CD8-positive, alpha-beta memory T cell (primary cell): Measurements from ENCODE around the gene LGALSL. TPM values are rescaled to one million over a fixed set of nuclear protein-coding genes. Genes with fewer than 3 reads are reported as not detected.
"Not testable (repeated sequence)": the region's sequence is repeated elsewhere in the genome, so short reads cannot be mapped to it uniquely, and the experiment has no call there.

Experiments
- CTCF ChIA-PET: fragments of 350-600 bp; sonication (Branson Sonifier 250); formaldehyde crosslinking; loops from one replicate; lab custom pipeline; 2021; ENCODE audit warnings: antibody characterized with exemption; lab: Charles Lee
- POLR2A ChIA-PET: fragments of 350-600 bp; sonication (Branson Sonifier 250); formaldehyde crosslinking; loops from one replicate; lab custom pipeline; 2021; ENCODE audit warnings: antibody characterized with exemption; lab: Charles Lee
- DNase-seq, 5 donors: peaks; one replicate each; pipeline versions ENCODE4 v3.0.0 to v3.0.0-alpha.2; 2020 to 2022; ENCODE audit warnings: mixed read lengths in 1 of 5
- H3K27ac ChIP-seq: one replicate; pipeline ENCODE4 v1.7.0; 2013; ENCODE audit warnings: low read depth, mild to moderate bottlenecking, low read length, moderate library complexity
- H3K27me3 ChIP-seq: 2 replicates; pipeline ENCODE4 v1.7.0; 2013; ENCODE audit warnings: low read length, mild to moderate bottlenecking; ENCODE audit not compliant: insufficient read depth, poor library complexity, severe bottlenecking
- H3K36me3 ChIP-seq: 2 replicates; pipeline ENCODE4 v1.7.0; 2013; ENCODE audit warnings: mild to moderate bottlenecking, low read length, moderate library complexity; ENCODE audit not compliant: insufficient read depth
- H3K4me1 ChIP-seq: 2 replicates; pipeline ENCODE4 v1.7.0; 2013; ENCODE audit warnings: mild to moderate bottlenecking, low read length, moderate library complexity; ENCODE audit not compliant: insufficient read depth
- H3K4me3 ChIP-seq: 2 replicates; pipeline ENCODE4 v1.7.0; 2013; ENCODE audit warnings: mild to moderate bottlenecking, low read length
- H3K9me3 ChIP-seq: 2 replicates; pipeline ENCODE4 v1.7.0; 2013; ENCODE audit warnings: mild to moderate bottlenecking, low read length
- H3K27ac Mint-ChIP-seq, 8 donors: one replicate each; pipeline ENCODE4 v1.8.0; 2020 to 2021; ENCODE audit warnings: mixed read lengths in 8 of 8, mild to moderate bottlenecking in 6 of 8, inconsistent platforms in 3 of 8, moderate library complexity in 3 of 8
- H3K27me3 Mint-ChIP-seq, 2 donors: one replicate each; pipeline ENCODE4 v1.8.0; 2020 to 2021; ENCODE audit warnings: mixed read lengths in 2 of 2, mild to moderate bottlenecking in 1 of 2, moderate library complexity in 1 of 2
- H3K36me3 Mint-ChIP-seq, 3 donors: one replicate each; pipeline ENCODE4 v1.8.0; 2020 to 2021; ENCODE audit warnings: mixed read lengths in 3 of 3, inconsistent platforms in 1 of 3, mild to moderate bottlenecking in 1 of 3
- H3K4me1 Mint-ChIP-seq, 3 donors: one replicate each; pipeline ENCODE4 v1.8.0; 2020 to 2021; ENCODE audit warnings: mixed read lengths in 3 of 3, inconsistent platforms in 1 of 3, mild to moderate bottlenecking in 1 of 3
- H3K4me3 Mint-ChIP-seq, 7 donors: one replicate each; pipeline ENCODE4 v1.8.0; 2020 to 2021; ENCODE audit warnings: mixed read lengths in 7 of 7, mild to moderate bottlenecking in 6 of 7, moderate library complexity in 4 of 7, inconsistent platforms in 2 of 7
- H3K9me3 Mint-ChIP-seq, 5 donors: one replicate each; pipeline ENCODE4 v1.8.0; 2020 to 2022; ENCODE audit warnings: mixed read lengths in 5 of 5, mild to moderate bottlenecking in 3 of 5, moderate library complexity in 2 of 5, inconsistent platforms in 1 of 5
- polyA plus RNA-seq: library from polyadenylated mRNA; unstranded; fragments of 300-500 nt; fragmentation: Illumina TruSeq; gene quantifications from one replicate; pipeline ENCODE4 v1.2.3, GENCODE V29; 2021
- total RNA-seq, 2 experiments: library from RNA; stranded (reverse); gene quantifications; one replicate each; pipeline ENCODE4 v1.2.3, GENCODE V29; 2021

LGALSL gene
- total and polyA plus RNA-seq, 3 experiments from 2014 or later: 0.72 to 0.98 (median 0.84) TPM

DNA sequence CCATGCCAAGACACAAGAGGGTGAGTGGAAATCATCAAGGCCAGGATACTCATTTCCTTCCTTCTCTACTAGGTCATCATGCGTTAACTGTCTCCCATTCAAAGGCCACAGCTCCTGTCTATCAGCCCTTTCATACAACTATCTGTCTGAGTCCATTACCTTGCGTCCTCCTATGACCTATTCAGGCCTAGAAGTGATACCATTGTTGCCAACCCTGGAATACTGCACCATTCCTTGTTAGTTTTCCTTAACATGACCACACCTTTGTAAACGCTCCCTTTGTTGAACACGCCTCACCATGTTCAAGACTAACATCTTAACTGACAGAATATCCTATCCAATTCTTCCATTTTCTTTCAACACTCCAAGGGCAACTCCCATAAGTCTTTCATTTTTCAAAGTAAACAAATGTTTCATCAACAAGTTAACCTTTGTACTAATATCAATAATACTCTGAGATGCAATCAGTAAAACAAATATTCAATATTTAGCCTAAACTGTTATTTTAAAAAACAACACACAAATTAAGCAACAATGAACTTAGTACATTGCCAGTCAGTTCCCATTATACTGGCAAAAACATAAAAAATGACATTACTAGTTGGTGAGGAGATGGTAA, 19.8 kb upstream of the LGALSL start:
- H3K4me1 ChIP-seq: no peaks in the 10 kb centered on the region
- Mint-ChIP-seq H3K9me3 (no peaks in the 10 kb centered on the region), H3K4me1 (no peaks in the 10 kb centered on the region), H3K27ac (no peak overlapping the region), H3K36me3 (peaks cover 0 to 11% (median 2%) of the 10 kb centered on the region in 3 donors), H3K27me3 (peaks cover 7 to 69% of the 10 kb centered on the region in 2 donors), H3K4me3 (no peak overlapping the region)
- ChIA-PET POLR2A (no interaction called here), CTCF (no interaction called here)
- no peak for DNase-seq
- H3K27ac ChIP-seq: no peak overlapping the region
- no peaks in the 10 kb centered on the region for H3K36me3 ChIP-seq
- no peak overlapping the region for H3K4me3 ChIP-seq
- H3K27me3 ChIP-seq: peaks cover 5% of the 10 kb centered on the region
- no peaks in the 10 kb centered on the region for H3K9me3 ChIP-seq

DNA sequence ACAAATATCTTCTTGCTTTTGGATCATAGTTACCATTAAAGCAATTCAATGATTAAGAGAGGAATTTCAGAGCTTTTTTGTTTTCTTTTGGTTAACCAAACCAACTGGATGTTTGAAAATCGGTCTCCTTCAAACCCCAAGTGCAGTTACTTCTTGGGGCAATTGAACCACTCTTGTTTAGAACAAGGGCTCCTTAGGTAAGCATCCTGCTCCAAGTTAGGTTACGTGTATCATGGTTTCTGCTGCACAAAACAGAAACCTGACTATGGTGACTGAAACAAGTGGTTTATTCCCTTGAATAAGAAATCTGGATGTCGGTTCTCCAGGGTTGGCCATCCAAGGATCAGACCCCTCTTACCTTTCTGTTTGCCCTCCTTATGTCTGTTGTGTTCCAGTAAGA, 16.1 kb upstream of the LGALSL start:
- no peak overlapping the region for H3K27ac Mint-ChIP-seq
- CTCF ChIA-PET: no interaction called here

DNA sequence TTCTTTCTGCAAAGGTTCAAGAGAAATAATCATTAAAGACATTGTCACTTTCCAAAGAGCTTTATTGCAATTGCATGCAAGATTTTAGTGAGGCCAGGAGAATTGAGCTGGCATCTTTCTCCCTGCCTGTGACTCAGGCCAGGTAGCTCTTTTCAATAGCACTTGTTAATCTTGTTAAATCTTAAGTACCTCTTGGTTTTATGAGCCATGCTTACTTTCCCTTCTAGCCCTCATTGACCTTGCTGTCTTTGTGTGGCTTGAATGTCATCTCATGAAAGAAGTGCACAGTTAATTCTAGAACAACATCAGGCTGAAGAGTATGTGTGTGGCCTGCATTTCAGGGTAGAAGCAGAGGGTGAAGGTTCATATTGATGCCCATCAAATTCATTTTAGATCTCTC, 14.8 kb upstream of the LGALSL start:
- Mint-ChIP-seq H3K4me3 (no peak overlapping the region), H3K27ac (no peak overlapping the region), H3K4me1 (no peaks in the 10 kb centered on the region), H3K9me3 (no peaks in the 10 kb centered on the region), H3K36me3 (peaks cover 0 to 6% (median 2%) of the 10 kb centered on the region in 3 donors), H3K27me3 (peaks cover 11 to 70% of the 10 kb centered on the region in 2 donors)
- H3K4me3 ChIP-seq: no peak overlapping the region
- H3K27ac ChIP-seq: no peak overlapping the region
- H3K9me3 ChIP-seq: no peaks in the 10 kb centered on the region
- POLR2A ChIA-PET: no interaction called here
- CTCF ChIA-PET: no interaction called here
- H3K4me1 ChIP-seq: no peaks in the 10 kb centered on the region
- no peaks in the 10 kb centered on the region for H3K27me3 ChIP-seq
- DNase-seq: no peak
- no peaks in the 10 kb centered on the region for H3K36me3 ChIP-seq

More for the DNA sequence above, 16.1 kb upstream of the LGALSL start:
- no peaks in the 10 kb centered on the region for H3K36me3 ChIP-seq
- H3K4me3 ChIP-seq: no peak overlapping the region
- POLR2A ChIA-PET: no interaction called here
- H3K27me3 ChIP-seq: peaks cover 5% of the 10 kb centered on the region
- no peaks in the 10 kb centered on the region for H3K9me3 ChIP-seq
- Mint-ChIP-seq H3K27me3 (peaks cover 13 to 71% of the 10 kb centered on the region in 2 donors), H3K9me3 (no peaks in the 10 kb centered on the region), H3K4me1 (no peaks in the 10 kb centered on the region), H3K36me3 (peaks cover 0 to 11% (median 2%) of the 10 kb centered on the region in 3 donors), H3K4me3 (no peak overlapping the region)
- H3K4me1 ChIP-seq: no peaks in the 10 kb centered on the region
- DNase-seq: no peak
- no peak overlapping the region for H3K27ac ChIP-seq

DNA sequence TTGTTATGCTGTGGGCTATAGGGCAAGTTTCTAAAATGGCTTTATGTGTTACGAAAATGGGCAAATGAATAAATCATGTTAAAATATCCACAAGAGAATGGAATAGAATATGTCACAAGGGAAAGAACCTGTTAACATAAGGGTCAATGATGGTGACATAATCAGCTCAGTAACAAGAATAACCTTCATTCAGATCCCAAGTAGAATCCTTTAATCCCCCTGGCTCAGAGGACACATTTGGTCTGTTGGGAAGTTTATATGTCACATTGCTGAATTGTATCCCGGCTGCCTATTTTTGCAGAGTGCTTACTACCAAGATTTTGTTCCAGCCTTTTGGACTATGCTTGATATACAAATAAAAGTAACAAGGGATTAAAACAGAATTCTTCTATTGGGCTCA, 13.1 kb upstream of the LGALSL start:
- POLR2A ChIA-PET: no interaction called here
- no peaks in the 10 kb centered on the region for H3K27me3 ChIP-seq
- H3K4me1 Mint-ChIP-seq: no peaks in the 10 kb centered on the region
- no peak overlapping the region for H3K27ac ChIP-seq
- no peak for DNase-seq
- no peaks in the 10 kb centered on the region for H3K4me1 ChIP-seq
- no peaks in the 10 kb centered on the region for H3K9me3 ChIP-seq
- H3K36me3 ChIP-seq: no peaks in the 10 kb centered on the region
- H3K27ac Mint-ChIP-seq: no peak overlapping the region
- H3K36me3 Mint-ChIP-seq: peaks cover 0 to 4% (median 2%) of the 10 kb centered on the region in 3 donors
- no peak overlapping the region for H3K4me3 ChIP-seq
- peaks cover 9 to 70% of the 10 kb centered on the region in 2 donors for H3K27me3 Mint-ChIP-seq
- CTCF ChIA-PET: no interaction called here
- H3K9me3 Mint-ChIP-seq: no peaks in the 10 kb centered on the region
- no peak overlapping the region for H3K4me3 Mint-ChIP-seq

DNA sequence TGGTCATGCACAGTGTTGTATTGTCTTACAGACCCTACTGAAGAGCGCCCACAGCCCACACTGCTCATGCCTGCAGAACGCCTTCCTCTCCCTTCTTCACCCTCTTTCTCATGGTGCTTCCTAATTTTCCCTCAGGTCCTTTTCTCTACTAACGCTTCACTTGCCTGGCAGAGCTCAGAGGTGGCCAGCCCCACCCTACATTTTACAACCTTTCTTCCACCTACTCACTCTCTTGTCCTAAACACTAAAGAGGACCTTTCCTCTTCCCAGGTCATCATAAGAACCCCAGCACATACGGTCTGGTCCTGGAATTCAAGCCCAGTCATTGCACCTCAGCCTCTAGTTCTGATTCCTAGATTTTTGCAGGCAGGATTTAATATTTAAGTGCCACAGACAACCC, 11.7 kb upstream of the LGALSL start:
- Histone ChIP-seq H3K27me3 (no peaks in the 10 kb centered on the region), H3K9me3 (no peaks in the 10 kb centered on the region), H3K4me3 (no peak overlapping the region), H3K36me3 (no peaks in the 10 kb centered on the region), H3K4me1 (no peaks in the 10 kb centered on the region), H3K27ac (no peak overlapping the region)
- Mint-ChIP-seq H3K4me3 (no peak overlapping the region), H3K4me1 (no peaks in the 10 kb centered on the region), H3K27ac (no peak overlapping the region), H3K9me3 (no peaks in the 10 kb centered on the region), H3K36me3 (peaks cover 0 to 4% (median 0%) of the 10 kb centered on the region in 3 donors), H3K27me3 (peaks cover 14 to 63% of the 10 kb centered on the region in 2 donors)
- ChIA-PET POLR2A (no interaction called here), CTCF (no interaction called here)
- DNase-seq: no peak

DNA sequence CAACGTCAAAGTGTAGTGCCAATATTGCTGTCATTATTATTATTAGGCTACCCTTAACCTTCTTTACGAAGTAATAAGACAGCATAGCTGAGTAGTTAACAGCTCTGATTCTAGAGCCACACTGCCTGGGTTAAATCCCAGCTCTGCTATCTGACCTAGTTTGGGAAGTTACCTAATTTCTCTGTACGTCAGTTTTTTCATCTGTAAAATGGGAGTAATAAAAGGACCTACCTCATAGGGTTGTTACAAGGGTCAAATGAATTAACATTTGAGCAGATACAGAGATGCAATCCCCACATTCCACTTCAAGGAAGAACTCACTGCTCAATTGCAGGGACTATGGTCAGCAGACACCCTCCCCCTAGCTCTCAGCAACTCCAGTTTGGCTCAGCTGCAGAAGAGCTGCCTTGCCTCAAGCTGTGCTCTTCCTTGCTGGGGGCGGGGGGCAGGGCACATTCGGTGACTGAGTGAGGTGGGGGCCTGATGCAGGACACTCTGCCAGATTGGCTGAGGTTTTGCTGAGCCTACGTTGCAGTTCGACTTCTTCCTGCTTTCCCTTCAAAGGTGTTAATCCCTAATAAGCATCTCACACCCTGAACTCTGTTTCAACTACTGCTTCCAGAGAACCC, 11.0 kb upstream of the LGALSL start:
- peaks cover 0 to 4% (median 0%) of the 10 kb centered on the region in 3 donors for H3K36me3 Mint-ChIP-seq
- H3K27me3 ChIP-seq: no peaks in the 10 kb centered on the region
- ChIA-PET POLR2A (interaction anchor here (0.6 kb wide), 1 partner anchor 10 kb away, joined by 3 read pairs; no protein-coding TSS in a partner anchor), CTCF (no interaction called here)
- no peak for DNase-seq
- no peaks in the 10 kb centered on the region for H3K4me1 Mint-ChIP-seq
- H3K36me3 ChIP-seq: no peaks in the 10 kb centered on the region
- no peaks in the 10 kb centered on the region for H3K4me1 ChIP-seq
- no peak overlapping the region for H3K27ac Mint-ChIP-seq
- H3K9me3 Mint-ChIP-seq: no peaks in the 10 kb centered on the region
- no peaks in the 10 kb centered on the region for H3K9me3 ChIP-seq
- no peak overlapping the region for H3K27ac ChIP-seq
- H3K4me3 Mint-ChIP-seq: no peak overlapping the region
- H3K27me3 Mint-ChIP-seq: peaks cover 14 to 61% of the 10 kb centered on the region in 2 donors
- H3K4me3 ChIP-seq: no peak overlapping the region

DNA sequence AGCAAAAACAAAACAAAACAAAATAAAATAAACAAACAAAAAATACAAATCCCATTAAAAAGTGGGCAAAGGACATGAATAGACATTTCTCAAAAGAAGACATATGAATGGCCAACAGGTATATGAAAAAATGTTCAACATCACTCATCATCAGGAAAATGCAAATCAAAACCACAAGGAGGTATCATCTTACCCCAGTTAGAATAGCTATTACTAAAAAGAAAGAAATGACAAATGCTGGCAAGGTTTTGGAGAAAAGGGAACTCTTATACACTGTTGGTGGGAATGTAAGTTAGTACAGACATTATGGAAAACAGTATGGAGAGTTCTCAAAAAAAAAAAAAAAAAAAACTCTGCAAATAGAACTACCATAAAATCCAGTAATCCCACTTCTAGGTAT, 8.0 kb upstream of the LGALSL start:
- H3K4me3 ChIP-seq, H3K4me3 Mint-ChIP-seq, H3K27ac ChIP-seq, H3K27me3 ChIP-seq, H3K9me3 Mint-ChIP-seq, H3K36me3 ChIP-seq, POLR2A ChIA-PET, H3K36me3 Mint-ChIP-seq, H3K4me1 Mint-ChIP-seq, H3K4me1 ChIP-seq, H3K9me3 ChIP-seq, H3K27ac Mint-ChIP-seq, DNase-seq, CTCF ChIA-PET: not testable (repeated sequence)
- peaks cover 13 to 37% of the 10 kb centered on the region in 2 donors for H3K27me3 Mint-ChIP-seq

DNA sequence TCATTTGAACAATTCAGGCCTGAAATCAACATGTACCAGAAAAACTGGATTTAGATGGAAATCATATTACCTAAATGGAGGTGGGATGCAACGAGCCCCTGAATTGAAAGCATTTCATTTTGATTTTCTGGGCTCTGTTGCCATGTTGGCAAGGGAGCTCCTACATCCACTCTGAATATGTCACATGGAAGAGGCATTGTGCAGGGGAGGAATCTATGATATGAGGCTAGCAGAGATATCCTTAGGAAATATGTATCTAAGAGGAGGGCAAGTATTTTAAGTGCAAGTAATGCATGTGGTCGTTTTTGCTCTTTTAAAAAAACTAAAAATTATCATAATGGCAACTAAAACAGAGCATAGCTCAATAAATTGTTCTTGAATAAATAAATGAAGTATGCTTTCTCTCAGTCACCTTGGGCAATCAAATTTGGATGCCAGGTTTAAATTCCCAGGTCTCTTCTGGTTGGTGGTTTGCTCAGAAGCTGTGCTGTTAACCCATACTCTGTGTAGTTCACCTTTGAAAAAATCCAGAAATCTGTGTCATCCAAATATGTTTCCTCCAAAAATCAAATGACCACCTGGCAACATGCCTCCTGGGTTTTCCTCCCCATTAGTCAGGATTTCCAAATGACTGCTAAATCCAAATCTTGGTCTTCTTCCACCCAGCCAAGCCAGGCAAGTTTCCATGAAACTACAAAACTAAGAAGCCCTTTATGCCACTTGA, 6.5 kb upstream of the LGALSL start:
- no peaks in the 10 kb centered on the region for H3K9me3 ChIP-seq
- no peaks in the 10 kb centered on the region for H3K27me3 ChIP-seq
- ChIA-PET CTCF (no interaction called here), POLR2A (no interaction called here)
- peak overlapping the region in 2 of 8 donors; percentile 11 to 23 for H3K27ac Mint-ChIP-seq
- H3K9me3 Mint-ChIP-seq: no peaks in the 10 kb centered on the region
- no peak overlapping the region for H3K4me3 ChIP-seq
- H3K27ac ChIP-seq: no peak overlapping the region
- no peaks in the 10 kb centered on the region for H3K4me1 ChIP-seq
- peaks cover 7 to 36% of the 10 kb centered on the region in 2 donors for H3K27me3 Mint-ChIP-seq
- no peak for DNase-seq
- no peaks in the 10 kb centered on the region for H3K4me1 Mint-ChIP-seq
- H3K36me3 Mint-ChIP-seq: no peaks in the 10 kb centered on the region
- H3K4me3 Mint-ChIP-seq: no peak overlapping the region
- no peaks in the 10 kb centered on the region for H3K36me3 ChIP-seq
